HEK293 (cell line): Measurements from ENCODE around the gene FLYWCH1.

Experiments
- FEZF1 ChIP-seq: fragments of 450-650 bp; formaldehyde crosslinking; IDR thresholded peaks from 2 replicates; pipeline ENCODE4 v1.5.1; 2016; ENCODE audit warnings: missing biosample characterization, missing genetic modification characterization
- MEIS1 ChIP-seq: sonication (generic); formaldehyde crosslinking; IDR thresholded peaks from 2 replicates; pipeline ENCODE4 v1.8.1; 2022; ENCODE audit warnings: missing genetic modification reagents, mild to moderate bottlenecking, borderline replicate concordance
- MYNN ChIP-seq: fragments of 450-650 bp; formaldehyde crosslinking; IDR thresholded peaks from 2 replicates; pipeline ENCODE4 v1.5.1; 2016; ENCODE audit warnings: missing biosample characterization, missing genetic modification characterization, borderline replicate concordance
- OSR2 ChIP-seq: fragments of 450-650 bp; formaldehyde crosslinking; IDR thresholded peaks from 2 replicates; pipeline ENCODE4 v1.5.1; 2016; ENCODE audit warnings: missing biosample characterization, missing genetic modification characterization
- SALL2 ChIP-seq: fragments of 450-650 bp; formaldehyde crosslinking; IDR thresholded peaks from 2 replicates; pipeline ENCODE4 v1.5.0; 2017; ENCODE audit warnings: missing biosample characterization, mild to moderate bottlenecking, missing genetic modification characterization, borderline replicate concordance
- ZFP41 ChIP-seq: fragments of 450-650 bp; formaldehyde crosslinking; IDR thresholded peaks from 2 replicates; pipeline ENCODE4 v1.5.1; 2016; ENCODE audit warnings: missing biosample characterization, missing genetic modification characterization, borderline replicate concordance
- ZNF140 ChIP-seq: fragments of 450-650 bp; formaldehyde crosslinking; IDR thresholded peaks from 2 replicates; pipeline ENCODE4 v1.5.1; 2016; ENCODE audit warnings: missing biosample characterization, missing genetic modification characterization
- ZNF174 ChIP-seq: fragments of 450-650 bp; formaldehyde crosslinking; IDR thresholded peaks from 2 replicates; pipeline ENCODE4 v1.5.0; 2017; ENCODE audit warnings: missing biosample characterization, mild to moderate bottlenecking, missing genetic modification characterization
- ZNF214 ChIP-seq: fragments of 450-650 bp; formaldehyde crosslinking; IDR thresholded peaks from 2 replicates; pipeline ENCODE4 v1.5.1; 2017; ENCODE audit warnings: missing biosample characterization, mild to moderate bottlenecking, missing genetic modification characterization, borderline replicate concordance
- ZNF274 ChIP-seq, 2 experiments: fragments of 200-500 bp in 1 of 2; fragments of 450-650 bp in 1 of 2; sonication (Bioruptor generic) in 1 of 2; formaldehyde crosslinking in 1 of 2; IDR thresholded peaks; 2 replicates each; pipeline versions ENCODE4 v1.5.1 to v1.6.1; 2014 to 2016; ENCODE audit warnings: borderline replicate concordance in 1 of 2, inconsistent platforms in 1 of 2, low read length in 1 of 2, missing biosample characterization in 1 of 2, missing genetic modification characterization in 1 of 2
- ZNF350 ChIP-seq: fragments of 450-650 bp; formaldehyde crosslinking; IDR thresholded peaks from 2 replicates; pipeline ENCODE4 v1.5.0; 2017; ENCODE audit warnings: missing biosample characterization, mild to moderate bottlenecking, missing genetic modification characterization
- ZNF48 ChIP-seq: fragments of 450-650 bp; formaldehyde crosslinking; IDR thresholded peaks from 2 replicates; pipeline ENCODE4 v1.5.1; 2016; ENCODE audit warnings: missing biosample characterization, missing genetic modification characterization
- ZNF510 ChIP-seq: fragments of 450-650 bp; formaldehyde crosslinking; IDR thresholded peaks from 2 replicates; pipeline ENCODE4 v1.5.1; 2018; ENCODE audit warnings: mild to moderate bottlenecking, missing genetic modification characterization, missing biosample characterization; ENCODE audit not compliant: insufficient replicate concordance
- ZNF544 ChIP-seq: fragments of 450-650 bp; formaldehyde crosslinking; IDR thresholded peaks from 2 replicates; pipeline ENCODE4 v1.5.0; 2017; ENCODE audit warnings: missing biosample characterization, missing genetic modification characterization
- ZNF585B ChIP-seq: fragments of 450-650 bp; formaldehyde crosslinking; IDR thresholded peaks from 2 replicates; pipeline ENCODE4 v1.5.1; 2016; ENCODE audit warnings: missing biosample characterization, missing genetic modification characterization
- ZNF658 ChIP-seq: fragments of 450-650 bp; formaldehyde crosslinking; IDR thresholded peaks from 2 replicates; pipeline ENCODE4; 2016; ENCODE audit warnings: missing biosample characterization, missing genetic modification characterization
- ZNF791 ChIP-seq: fragments of 450-650 bp; formaldehyde crosslinking; IDR thresholded peaks from 2 replicates; pipeline ENCODE4 v1.5.1; 2016; ENCODE audit warnings: missing biosample characterization, missing genetic modification characterization
- ZNF830 ChIP-seq: fragments of 450-650 bp; IDR thresholded peaks from 2 replicates; pipeline ENCODE4 v1.5.0; 2018; ENCODE audit warnings: missing biosample characterization, missing genetic modification characterization, low read depth, mild to moderate bottlenecking, moderate library complexity
- ZSCAN30 ChIP-seq: fragments of 450-650 bp; IDR thresholded peaks from 2 replicates; pipeline ENCODE4 v1.5.1; 2018; ENCODE audit warnings: missing biosample characterization, mild to moderate bottlenecking, missing genetic modification characterization, moderate library complexity
- TF ChIP-seq, protein P1 (sequence below): fragments of 450-650 bp; formaldehyde crosslinking; conservative IDR thresholded peaks from 2 replicates; pipeline ENCODE4 v1.5.1; 2016; ENCODE audit warnings: low read depth, missing biosample characterization, missing genetic modification characterization
- TF ChIP-seq, protein P2 (sequence below): fragments of 450-650 bp; formaldehyde crosslinking; IDR thresholded peaks from 2 replicates; pipeline ENCODE4 v1.5.1; 2016; ENCODE audit warnings: missing biosample characterization, missing genetic modification characterization
- TF ChIP-seq, protein P3 (sequence below): fragments of 450-650 bp; formaldehyde crosslinking; IDR thresholded peaks from 2 replicates; pipeline ENCODE4 v1.5.1; 2016; ENCODE audit warnings: missing biosample characterization, missing genetic modification characterization
- TF ChIP-seq, protein P4 (sequence below): fragments of 450-650 bp; formaldehyde crosslinking; IDR thresholded peaks from 2 replicates; pipeline ENCODE4 v1.5.1; 2017; ENCODE audit warnings: missing biosample characterization, missing genetic modification characterization
- TF ChIP-seq, protein P5 (sequence below): fragments of 450-650 bp; formaldehyde crosslinking; IDR thresholded peaks from 2 replicates; pipeline ENCODE4 v1.5.1; 2016; ENCODE audit warnings: missing biosample characterization, missing genetic modification characterization
- TF ChIP-seq, protein P6 (sequence below): IDR thresholded peaks from 2 replicates; pipeline ENCODE4 v1.6.1; 2011; ENCODE audit warnings: mild to moderate bottlenecking, low read depth, low read length, borderline replicate concordance

Gene FLYWCH1

DNA sequence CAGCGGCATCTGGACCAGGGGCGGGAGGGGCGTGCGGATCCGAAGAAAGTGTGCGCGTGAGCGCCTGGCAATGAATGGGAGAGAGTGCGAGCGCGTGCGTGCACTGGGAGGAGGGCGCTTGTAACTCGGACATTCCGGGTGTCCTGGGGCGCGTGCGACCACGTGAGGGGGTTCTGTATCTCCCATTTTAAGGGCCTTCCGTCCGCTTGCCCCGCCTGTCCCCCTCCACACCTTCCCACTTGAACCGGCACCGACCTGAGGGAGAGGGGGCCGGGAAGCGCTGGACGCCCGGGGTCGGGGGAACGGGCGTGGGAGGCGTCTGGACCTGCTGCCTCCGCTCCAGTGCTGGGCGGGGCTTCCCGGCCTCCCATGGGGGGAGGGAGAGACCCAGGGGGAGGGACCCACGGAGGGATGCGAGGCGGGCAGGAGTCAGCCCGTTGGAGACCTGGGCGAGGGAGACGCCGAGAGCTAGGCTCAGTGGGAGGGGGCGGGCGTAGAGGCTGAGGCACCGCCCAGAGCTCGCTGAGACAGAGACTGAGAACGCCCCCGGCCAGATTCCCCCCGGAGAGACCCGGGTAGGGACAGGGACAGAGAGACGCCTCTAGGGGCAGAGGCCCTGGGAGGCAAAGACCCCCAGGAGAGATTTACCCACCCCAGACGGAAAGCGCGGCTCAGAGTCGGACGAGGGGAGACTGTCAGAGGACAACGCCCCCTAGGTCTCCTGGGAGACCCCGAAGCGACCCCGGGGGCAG lies 52.2 kb downstream of the FLYWCH1 start, which contains the start of gene KREMEN2 (continued):
- TF ChIP-seq, protein P1, sequence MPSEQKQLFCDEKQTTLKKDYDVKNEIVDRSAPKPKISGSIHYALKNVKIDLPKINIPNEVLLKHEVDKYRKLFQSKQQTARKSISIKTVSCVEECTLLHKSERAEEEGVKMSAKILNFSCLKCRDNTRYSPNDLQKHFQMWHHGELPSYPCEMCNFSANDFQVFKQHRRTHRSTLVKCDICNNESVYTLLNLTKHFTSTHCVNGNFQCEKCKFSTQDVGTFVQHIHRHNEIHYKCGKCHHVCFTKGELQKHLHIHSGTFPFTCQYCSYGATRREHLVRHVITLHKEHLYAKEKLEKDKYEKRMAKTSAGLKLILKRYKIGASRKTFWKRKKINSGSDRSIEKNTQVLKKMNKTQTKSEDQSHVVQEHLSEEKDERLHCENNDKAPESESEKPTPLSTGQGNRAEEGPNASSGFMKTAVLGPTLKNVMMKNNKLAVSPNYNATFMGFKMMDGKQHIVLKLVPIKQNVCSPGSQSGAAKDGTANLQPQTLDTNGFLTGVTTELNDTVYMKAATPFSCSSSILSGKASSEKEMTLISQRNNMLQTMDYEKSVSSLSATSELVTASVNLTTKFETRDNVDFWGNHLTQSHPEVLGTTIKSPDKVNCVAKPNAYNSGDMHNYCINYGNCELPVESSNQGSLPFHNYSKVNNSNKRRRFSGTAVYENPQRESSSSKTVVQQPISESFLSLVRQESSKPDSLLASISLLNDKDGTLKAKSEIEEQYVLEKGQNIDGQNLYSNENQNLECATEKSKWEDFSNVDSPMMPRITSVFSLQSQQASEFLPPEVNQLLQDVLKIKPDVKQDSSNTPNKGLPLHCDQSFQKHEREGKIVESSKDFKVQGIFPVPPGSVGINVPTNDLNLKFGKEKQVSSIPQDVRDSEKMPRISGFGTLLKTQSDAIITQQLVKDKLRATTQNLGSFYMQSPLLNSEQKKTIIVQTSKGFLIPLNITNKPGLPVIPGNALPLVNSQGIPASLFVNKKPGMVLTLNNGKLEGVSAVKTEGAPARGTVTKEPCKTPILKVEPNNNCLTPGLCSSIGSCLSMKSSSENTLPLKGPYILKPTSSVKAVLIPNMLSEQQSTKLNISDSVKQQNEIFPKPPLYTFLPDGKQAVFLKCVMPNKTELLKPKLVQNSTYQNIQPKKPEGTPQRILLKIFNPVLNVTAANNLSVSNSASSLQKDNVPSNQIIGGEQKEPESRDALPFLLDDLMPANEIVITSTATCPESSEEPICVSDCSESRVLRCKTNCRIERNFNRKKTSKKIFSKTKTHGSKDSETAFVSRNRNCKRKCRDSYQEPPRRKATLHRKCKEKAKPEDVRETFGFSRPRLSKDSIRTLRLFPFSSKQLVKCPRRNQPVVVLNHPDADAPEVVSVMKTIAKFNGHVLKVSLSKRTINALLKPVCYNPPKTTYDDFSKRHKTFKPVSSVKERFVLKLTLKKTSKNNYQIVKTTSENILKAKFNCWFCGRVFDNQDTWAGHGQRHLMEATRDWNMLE (tag by site-specific recombination) = no peak
- TF ChIP-seq, protein P2, sequence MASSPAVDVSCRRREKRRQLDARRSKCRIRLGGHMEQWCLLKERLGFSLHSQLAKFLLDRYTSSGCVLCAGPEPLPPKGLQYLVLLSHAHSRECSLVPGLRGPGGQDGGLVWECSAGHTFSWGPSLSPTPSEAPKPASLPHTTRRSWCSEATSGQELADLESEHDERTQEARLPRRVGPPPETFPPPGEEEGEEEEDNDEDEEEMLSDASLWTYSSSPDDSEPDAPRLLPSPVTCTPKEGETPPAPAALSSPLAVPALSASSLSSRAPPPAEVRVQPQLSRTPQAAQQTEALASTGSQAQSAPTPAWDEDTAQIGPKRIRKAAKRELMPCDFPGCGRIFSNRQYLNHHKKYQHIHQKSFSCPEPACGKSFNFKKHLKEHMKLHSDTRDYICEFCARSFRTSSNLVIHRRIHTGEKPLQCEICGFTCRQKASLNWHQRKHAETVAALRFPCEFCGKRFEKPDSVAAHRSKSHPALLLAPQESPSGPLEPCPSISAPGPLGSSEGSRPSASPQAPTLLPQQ (tag by site-specific recombination) = peak; percentile 86
- TF ChIP-seq SALL2 (tag by site-specific recombination) (no peak), ZNF350 (tag by site-specific recombination) (no peak), ZNF791 (no peak), ZNF830 (tag by site-specific recombination) (no peak), ZNF174 (tag by site-specific recombination) (no peak), ZNF510 (no peak), ZNF585B (tag by site-specific recombination) (no peak), ZFP41 (tag by site-specific recombination) (no peak), MYNN (no peak), ZSCAN30 (tag by site-specific recombination) (peak; percentile 14; the same call in 1 of the 2 replicates), ZNF214 (tag by site-specific recombination) (no peak), MEIS1 (CRISPR knock-in tag) (no peak), ZNF140 (no peak), ZNF544 (tag by site-specific recombination) (no peak), ZNF48 (tag by site-specific recombination) (no peak), ZNF658 (tag by site-specific recombination) (no peak), ZNF274 (IDR thresholded peaks at IDR 0.05; ENCODE audit: low read length) (no peak), ZNF274 (tag by site-specific recombination; IDR thresholded peaks at IDR 0.05; ENCODE audit: borderline replicate concordance) (no peak), OSR2 (tag by site-specific recombination) (peak; percentile 19; the same call in 1 of the 2 replicates), FEZF1 (tag by site-specific recombination) (no peak)
- TF ChIP-seq, protein P3, sequence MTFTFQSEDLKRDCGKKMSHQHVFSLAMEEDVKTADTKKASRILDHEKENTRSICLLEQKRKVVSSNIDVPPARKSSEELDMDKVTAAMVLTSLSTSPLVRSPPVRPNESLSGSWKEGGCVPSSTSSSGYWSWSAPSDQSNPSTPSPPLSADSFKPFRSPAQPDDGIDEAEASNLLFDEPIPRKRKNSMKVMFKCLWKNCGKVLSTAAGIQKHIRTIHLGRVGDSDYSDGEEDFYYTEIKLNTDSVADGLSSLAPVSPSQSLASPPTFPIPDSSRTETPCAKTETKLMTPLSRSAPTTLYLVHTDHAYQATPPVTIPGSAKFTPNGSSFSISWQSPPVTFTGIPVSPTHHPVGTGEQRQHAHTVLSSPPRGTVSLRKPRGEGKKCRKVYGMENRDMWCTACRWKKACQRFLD (tag by site-specific recombination) = no peak
- TF ChIP-seq, protein P4, sequence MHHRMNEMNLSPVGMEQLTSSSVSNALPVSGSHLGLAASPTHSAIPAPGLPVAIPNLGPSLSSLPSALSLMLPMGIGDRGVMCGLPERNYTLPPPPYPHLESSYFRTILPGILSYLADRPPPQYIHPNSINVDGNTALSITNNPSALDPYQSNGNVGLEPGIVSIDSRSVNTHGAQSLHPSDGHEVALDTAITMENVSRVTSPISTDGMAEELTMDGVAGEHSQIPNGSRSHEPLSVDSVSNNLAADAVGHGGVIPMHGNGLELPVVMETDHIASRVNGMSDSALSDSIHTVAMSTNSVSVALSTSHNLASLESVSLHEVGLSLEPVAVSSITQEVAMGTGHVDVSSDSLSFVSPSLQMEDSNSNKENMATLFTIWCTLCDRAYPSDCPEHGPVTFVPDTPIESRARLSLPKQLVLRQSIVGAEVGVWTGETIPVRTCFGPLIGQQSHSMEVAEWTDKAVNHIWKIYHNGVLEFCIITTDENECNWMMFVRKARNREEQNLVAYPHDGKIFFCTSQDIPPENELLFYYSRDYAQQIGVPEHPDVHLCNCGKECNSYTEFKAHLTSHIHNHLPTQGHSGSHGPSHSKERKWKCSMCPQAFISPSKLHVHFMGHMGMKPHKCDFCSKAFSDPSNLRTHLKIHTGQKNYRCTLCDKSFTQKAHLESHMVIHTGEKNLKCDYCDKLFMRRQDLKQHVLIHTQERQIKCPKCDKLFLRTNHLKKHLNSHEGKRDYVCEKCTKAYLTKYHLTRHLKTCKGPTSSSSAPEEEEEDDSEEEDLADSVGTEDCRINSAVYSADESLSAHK = no peak
- TF ChIP-seq, protein P5, sequence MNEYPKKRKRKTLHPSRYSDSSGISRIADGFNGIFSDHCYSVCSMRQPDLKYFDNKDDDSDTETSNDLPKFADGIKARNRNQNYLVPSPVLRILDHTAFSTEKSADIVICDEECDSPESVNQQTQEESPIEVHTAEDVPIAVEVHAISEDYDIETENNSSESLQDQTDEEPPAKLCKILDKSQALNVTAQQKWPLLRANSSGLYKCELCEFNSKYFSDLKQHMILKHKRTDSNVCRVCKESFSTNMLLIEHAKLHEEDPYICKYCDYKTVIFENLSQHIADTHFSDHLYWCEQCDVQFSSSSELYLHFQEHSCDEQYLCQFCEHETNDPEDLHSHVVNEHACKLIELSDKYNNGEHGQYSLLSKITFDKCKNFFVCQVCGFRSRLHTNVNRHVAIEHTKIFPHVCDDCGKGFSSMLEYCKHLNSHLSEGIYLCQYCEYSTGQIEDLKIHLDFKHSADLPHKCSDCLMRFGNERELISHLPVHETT = no peak
- TF ChIP-seq, protein P6, sequence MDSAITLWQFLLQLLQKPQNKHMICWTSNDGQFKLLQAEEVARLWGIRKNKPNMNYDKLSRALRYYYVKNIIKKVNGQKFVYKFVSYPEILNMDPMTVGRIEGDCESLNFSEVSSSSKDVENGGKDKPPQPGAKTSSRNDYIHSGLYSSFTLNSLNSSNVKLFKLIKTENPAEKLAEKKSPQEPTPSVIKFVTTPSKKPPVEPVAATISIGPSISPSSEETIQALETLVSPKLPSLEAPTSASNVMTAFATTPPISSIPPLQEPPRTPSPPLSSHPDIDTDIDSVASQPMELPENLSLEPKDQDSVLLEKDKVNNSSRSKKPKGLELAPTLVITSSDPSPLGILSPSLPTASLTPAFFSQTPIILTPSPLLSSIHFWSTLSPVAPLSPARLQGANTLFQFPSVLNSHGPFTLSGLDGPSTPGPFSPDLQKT = no peak
